H9 (cell line): Measurements from ENCODE around the gene BCL7C. TPM values are rescaled to one million over a fixed set of nuclear protein-coding genes. Genes with fewer than 3 reads are reported as not detected.

Experiments
- DNase-seq: peaks from one replicate; pipeline ENCODE4 v3.0.0-alpha.2; 2017
- H2AFZ ChIP-seq: one replicate; pipeline ENCODE4 v1.6.1; 2013; ENCODE audit warnings: mild to moderate bottlenecking, low read length, control low read depth, moderate library complexity
- H2AK5ac ChIP-seq: 2 replicates; pipeline ENCODE4 v1.6.1; 2013; ENCODE audit warnings: low read length, control low read depth, mixed read lengths; ENCODE audit not compliant: insufficient read length
- H2BK120ac ChIP-seq: one replicate; pipeline ENCODE4 v1.6.1; 2013; ENCODE audit warnings: low read depth, mild to moderate bottlenecking, low read length, control low read depth, inconsistent platforms; ENCODE audit not compliant: poor library complexity, severe bottlenecking
- H2BK12ac ChIP-seq: 2 replicates; pipeline ENCODE4 v1.6.1; 2013; ENCODE audit warnings: low read length, control low read depth, mixed read lengths, low read depth; ENCODE audit not compliant: insufficient read length
- H2BK15ac ChIP-seq: 2 replicates; pipeline ENCODE4 v1.6.1; 2013; ENCODE audit warnings: low read depth, low read length, control low read depth
- H2BK20ac ChIP-seq: one replicate; pipeline ENCODE4 v1.6.1; 2013; ENCODE audit warnings: low read depth, mild to moderate bottlenecking, low read length, control low read depth, inconsistent platforms; ENCODE audit not compliant: poor library complexity, severe bottlenecking
- H2BK5ac ChIP-seq: 2 replicates; pipeline ENCODE4 v1.6.1; 2013; ENCODE audit warnings: low read length, control low read depth, mixed read lengths; ENCODE audit not compliant: insufficient read length
- H3K14ac ChIP-seq: 2 replicates; pipeline ENCODE4 v1.6.1; 2013; ENCODE audit warnings: low read length, control low read depth; ENCODE audit not compliant: insufficient read depth
- H3K18ac ChIP-seq: 2 replicates; pipeline ENCODE4 v1.6.1; 2013; ENCODE audit warnings: low read depth, mild to moderate bottlenecking, mixed read lengths, low read length, control low read depth; ENCODE audit not compliant: insufficient read length
- H3K23ac ChIP-seq: 2 replicates; pipeline ENCODE4 v1.6.1; 2013; ENCODE audit warnings: low read length, control low read depth, mixed read lengths, low read depth; ENCODE audit not compliant: insufficient read length
- H3K23me2 ChIP-seq: 2 replicates; pipeline ENCODE4 v1.6.1; 2013; ENCODE audit warnings: low read depth, mild to moderate bottlenecking, mixed read lengths, low read length, control low read depth; ENCODE audit not compliant: insufficient read length, poor library complexity, severe bottlenecking
- H3K27ac ChIP-seq: 2 replicates; pipeline ENCODE4 v1.5.1; 2013; ENCODE audit warnings: low read length, control low read depth, mixed read lengths, low read depth; ENCODE audit not compliant: insufficient read length
- H3K27me3 ChIP-seq: 2 replicates; pipeline ENCODE4 v1.6.1; 2013; ENCODE audit warnings: low read length, control low read depth, inconsistent platforms; ENCODE audit not compliant: insufficient read depth
- H3K4ac ChIP-seq: 2 replicates; pipeline ENCODE4 v1.6.1; 2013; ENCODE audit warnings: low read depth, mild to moderate bottlenecking, control low read depth, inconsistent platforms, low read length, moderate library complexity
- H3K4me1 ChIP-seq: 2 replicates; pipeline ENCODE4 v1.6.1; 2013; ENCODE audit warnings: low read length, control low read depth, inconsistent platforms; ENCODE audit not compliant: insufficient read depth
- H3K4me2 ChIP-seq: 2 replicates; pipeline ENCODE4 v1.6.1; 2013; ENCODE audit warnings: low read length, control low read depth, mixed read lengths; ENCODE audit not compliant: insufficient read length, insufficient read depth
- H3K56ac ChIP-seq: 2 replicates; pipeline ENCODE4 v1.6.1; 2013; ENCODE audit warnings: low read depth, mild to moderate bottlenecking, mixed read lengths, low read length, control low read depth; ENCODE audit not compliant: insufficient read length
- H3K79me1 ChIP-seq: 2 replicates; pipeline ENCODE4 v1.6.1; 2013; ENCODE audit warnings: low read depth, mild to moderate bottlenecking, moderate library complexity, low read length, control low read depth, inconsistent platforms; ENCODE audit not compliant: insufficient read depth, poor library complexity, severe bottlenecking
- H3K79me2 ChIP-seq: 2 replicates; pipeline ENCODE4 v1.6.1; 2013; ENCODE audit warnings: low read length, control low read depth, inconsistent platforms; ENCODE audit not compliant: insufficient read depth
- H3K9ac ChIP-seq: 2 replicates; pipeline ENCODE4 v1.6.1; 2013; ENCODE audit warnings: low read length, control low read depth, mixed read lengths; ENCODE audit not compliant: insufficient read length; ENCODE audit errors: extremely low read depth
- H3K9me3 ChIP-seq: one replicate; pipeline ENCODE4 v1.6.1; 2013; ENCODE audit warnings: low read depth, low read length, inconsistent platforms; ENCODE audit not compliant: control insufficient read depth
- H3T11ph ChIP-seq: one replicate; pipeline ENCODE4 v1.6.1; 2013; ENCODE audit warnings: mild to moderate bottlenecking, low read length, control low read depth, inconsistent platforms
- H4K20me1 ChIP-seq: one replicate; pipeline ENCODE4 v1.6.1; 2013; ENCODE audit not compliant: control insufficient read depth, insufficient read length, insufficient read depth
- H4K5ac ChIP-seq: 2 replicates; pipeline ENCODE4 v1.6.1; 2013; ENCODE audit warnings: low read depth, mild to moderate bottlenecking, mixed read lengths, low read length, control low read depth; ENCODE audit not compliant: insufficient read length
- H4K8ac ChIP-seq: replicated peaks from 2 replicates; pipeline ENCODE4 v1.6.1; 2013; ENCODE audit warnings: low read length, control low read depth, mixed read lengths, low read depth; ENCODE audit not compliant: insufficient read length
- H4K91ac ChIP-seq: 2 replicates; pipeline ENCODE4 v1.6.1; 2013; ENCODE audit warnings: low read depth, mild to moderate bottlenecking, moderate library complexity, mixed read lengths, low read length, control low read depth; ENCODE audit not compliant: insufficient read length
- H3K27ac Mint-ChIP-seq, 3 experiments: 2 replicates in 2 of 3; 3 replicates in 1 of 3; pipeline ENCODE4 v1.8.0; 2020 to 2021; ENCODE audit warnings: mixed read lengths in 3 of 3, mild to moderate bottlenecking in 1 of 3, moderate library complexity in 1 of 3
- H3K27me3 Mint-ChIP-seq: 2 replicates; pipeline ENCODE4 v1.8.0; 2021; ENCODE audit warnings: low read depth, mild to moderate bottlenecking, moderate library complexity, mixed read lengths
- H3K36me3 Mint-ChIP-seq, 3 experiments: 2 replicates in 2 of 3; 3 replicates in 1 of 3; pipeline ENCODE4 v1.8.0; 2020 to 2021; ENCODE audit warnings: low read depth in 3 of 3, mixed read lengths in 3 of 3; ENCODE audit not compliant: insufficient read depth in 1 of 3
- H3K4me1 Mint-ChIP-seq, 2 experiments: 2 replicates each; pipeline ENCODE4 v1.8.0; 2020; ENCODE audit warnings: mixed read lengths in 2 of 2
- H3K4me3 Mint-ChIP-seq, 2 experiments: 2 replicates in 1 of 2; 3 replicates in 1 of 2; pipeline ENCODE4 v1.8.0; 2020 to 2021; ENCODE audit warnings: mild to moderate bottlenecking in 2 of 2, mixed read lengths in 2 of 2, moderate library complexity in 1 of 2
- H3K9me3 Mint-ChIP-seq, 2 experiments: 2 replicates in 1 of 2; 3 replicates in 1 of 2; pipeline ENCODE4 v1.8.0; 2020; ENCODE audit warnings: mild to moderate bottlenecking in 2 of 2, mixed read lengths in 2 of 2, moderate library complexity in 1 of 2
- CTCF ChIP-seq: fragments of 200-600 bp; sonication (generic); conservative IDR thresholded peaks from 3 replicates; pipeline ENCODE4 v1.8.0; 2021; ENCODE audit warnings: antibody characterized with exemption, mild to moderate bottlenecking
- WGBS: extraction: QIAGEN DNeasy Blood & Tissue Kit; methylation state at CpG from one replicate; pipeline ENCODE4 v1.1.7; 2013; ENCODE audit warnings: missing lambda C conversion rate, low lambda C conversion rate, mixed read lengths; ENCODE audit not compliant: insufficient read length; ENCODE audit errors: extremely low coverage; 5-methylcytosine and 5-hydroxymethylcytosine counted together
- total RNA-seq: library from RNA; stranded (reverse); gene quantifications from 2 replicates; pipeline ENCODE4 v1.2.1, GENCODE V29; 2021

Gene BCL7C
- total RNA-seq, 1 experiment from 2014 or later: 18.3 TPM

- Histone ChIP-seq H4K91ac (no peak overlapping the region), H2AK5ac (no peak overlapping the region), H3K27me3 (no peaks in the 10 kb centered on the region), H3T11ph (no peak overlapping the region), H3K4me2 (peak overlapping the region; percentile 26), H3K23me2 (peaks cover 8% of the 10 kb centered on the region), H3K56ac (no peak overlapping the region), H3K18ac (no peak overlapping the region), H2BK20ac (no peak overlapping the region), H3K9me3 (no peaks in the 10 kb centered on the region), H2BK12ac (no peak overlapping the region), H3K79me2 (no peaks in the 10 kb centered on the region), H3K9ac (no peak overlapping the region), H3K27ac (no peak overlapping the region), H3K4ac (no peak overlapping the region), H2AFZ (no peak overlapping the region), H4K5ac (no peak overlapping the region), H3K23ac (no peak overlapping the region), H2BK15ac (no peak overlapping the region), H3K79me1 (no peaks in the 10 kb centered on the region), H2BK120ac (no peak overlapping the region), H3K4me1 (no peaks in the 10 kb centered on the region; the same call in 1 of the 2 replicates), H4K8ac (no peak overlapping the region), H4K20me1 (peaks cover 2% of the 10 kb centered on the region), H3K14ac (no peak overlapping the region), H2BK5ac (no peak overlapping the region)
- no peak for DNase-seq
- peak overlapping the region in 1 of 3 experiments; percentile 74; a peak in 1 of 7 replicates for H3K27ac Mint-ChIP-seq
- peaks cover 11 to 16% of the 10 kb centered on the region in 2 experiments for H3K4me1 Mint-ChIP-seq
- WGBS: no CpG with 5 or more reads among the region's 6 CpGs
- H3K4me3 Mint-ChIP-seq: peak overlapping the region; percentile 52 to 76
- no peak for TF ChIP-seq CTCF
- H3K27me3 Mint-ChIP-seq: peaks cover 18% of the 10 kb centered on the region
- H3K9me3 Mint-ChIP-seq: no peaks in the 10 kb centered on the region; a peak in 1 of 5 replicates
- H3K36me3 Mint-ChIP-seq: no peaks in the 10 kb centered on the region
Measured at GRCh38 chr16:30901201-30902028, 7.5 kb upstream of the BCL7C start.
